ENCODE measurements around the gene ERBB2. TPM values are rescaled to one million over a fixed set of nuclear protein-coding genes. Genes with fewer than 3 reads are reported as not detected.

ERBB2 gene
- total and polyA plus RNA-seq, 2 donors from 2014 or later: 76.5 to 186 TPM

GRCh38 chr17:39659279-39660010, 40.4 kb upstream of the ERBB2 start:
- H3K27ac ChIP-seq (ENCODE audit: low read depth in 2 of 2, low read length in 2 of 2): peak overlapping the region in 1 of 2 donors; percentile 10
- intact Hi-C loops (cut with DNase I): no loop called here
- H3K4me3 ChIP-seq (ENCODE audit: low read length in 3 of 3): no peak overlapping the region
- no peaks in the 10 kb centered on the region for H3K27me3 ChIP-seq (ENCODE audit: control insufficient read depth, insufficient read depth, low read length)
- H3K36me3 ChIP-seq (ENCODE audit: control insufficient read depth in 2 of 3, insufficient read depth in 3 of 3, low read length in 3 of 3): peaks cover 0 to 18% (median 6%) of the 10 kb centered on the region in 3 donors
- FAIRE-seq: no peak
- H3K9ac ChIP-seq (ENCODE audit: low read length in 3 of 3): no peak overlapping the region
- no peaks in the 10 kb centered on the region for H3K9me3 ChIP-seq (ENCODE audit: control insufficient read depth in 2 of 3, insufficient read depth in 1 of 3, low read length in 3 of 3)
- H3K4me1 ChIP-seq (ENCODE audit: control insufficient read depth in 2 of 3, insufficient read depth in 2 of 3, low read depth in 1 of 3, low read length in 3 of 3): peaks cover 0 to 24% (median 9%) of the 10 kb centered on the region in 3 donors
- TF ChIP-seq CTCF (IDR thresholded peaks at IDR 0.05; ENCODE audit: borderline replicate concordance, extremely low read depth, insufficient read depth): no peak
- peak in 1 of 5 donors; percentile 71 for DNase-seq

- Histone ChIP-seq H3K4me3 (ENCODE audit: low read length in 3 of 3) (no peak overlapping the region), H3K4me1 (ENCODE audit: control insufficient read depth in 2 of 3, insufficient read depth in 2 of 3, low read depth in 1 of 3, low read length in 3 of 3) (peaks cover 0 to 28% (median 13%) of the 10 kb centered on the region in 3 donors)
Measured at GRCh38 chr17:39660011-39660360, 39.9 kb upstream of the ERBB2 start.

GRCh38 chr17:39660397-39661385, 39.2 kb upstream of the ERBB2 start:
- Histone ChIP-seq H3K9me3 (ENCODE audit: control insufficient read depth in 2 of 3, insufficient read depth in 1 of 3, low read length in 3 of 3) (no peaks in the 10 kb centered on the region), H3K4me1 (ENCODE audit: control insufficient read depth in 2 of 3, insufficient read depth in 2 of 3, low read depth in 1 of 3, low read length in 3 of 3) (peaks cover 0 to 30% (median 13%) of the 10 kb centered on the region in 3 donors), H3K27ac (ENCODE audit: low read depth in 2 of 2, low read length in 2 of 2) (peak overlapping the region; percentile 20 to 22), H3K27me3 (ENCODE audit: control insufficient read depth, insufficient read depth, low read length) (no peaks in the 10 kb centered on the region), H3K4me3 (ENCODE audit: low read length in 3 of 3) (no peak overlapping the region), H3K36me3 (ENCODE audit: control insufficient read depth in 2 of 3, insufficient read depth in 3 of 3, low read length in 3 of 3) (peaks cover 0 to 18% (median 6%) of the 10 kb centered on the region in 3 donors), H3K9ac (ENCODE audit: low read length in 3 of 3) (no peak overlapping the region)
- no peak for TF ChIP-seq CTCF (IDR thresholded peaks at IDR 0.05; ENCODE audit: borderline replicate concordance, extremely low read depth, insufficient read depth)
- FAIRE-seq: no peak
- DNase-seq: peak in 1 of 5 donors; percentile 70
- intact Hi-C loops (cut with DNase I): no loop called here

More at GRCh38 chr17:39660011-39660360, 39.9 kb upstream of the ERBB2 start:
- peak overlapping the region in 1 of 2 donors; percentile 22 for H3K27ac ChIP-seq (ENCODE audit: low read depth in 2 of 2, low read length in 2 of 2)
- intact Hi-C loops (cut with DNase I): no loop called here
- FAIRE-seq (no peak), DNase-seq (no peak)
- no peaks in the 10 kb centered on the region for H3K27me3 ChIP-seq (ENCODE audit: control insufficient read depth, insufficient read depth, low read length)
- TF ChIP-seq CTCF (IDR thresholded peaks at IDR 0.05; ENCODE audit: borderline replicate concordance, extremely low read depth, insufficient read depth): no peak
- peaks cover 0 to 18% (median 6%) of the 10 kb centered on the region in 3 donors for H3K36me3 ChIP-seq (ENCODE audit: control insufficient read depth in 2 of 3, insufficient read depth in 3 of 3, low read length in 3 of 3)
- no peak overlapping the region for H3K9ac ChIP-seq (ENCODE audit: low read length in 3 of 3)
- no peaks in the 10 kb centered on the region for H3K9me3 ChIP-seq (ENCODE audit: control insufficient read depth in 2 of 3, insufficient read depth in 1 of 3, low read length in 3 of 3)

Measured in kidney (tissue), 14 donors.